NT2/D1 (cell line): ENCODE results near the gene GCNA.

Experiments
- SUZ12 ChIP-seq: IDR thresholded peaks from 2 replicates; pipeline ENCODE4 v1.6.1; 2011; ENCODE audit not compliant: insufficient read length, insufficient read depth; ENCODE audit errors: extremely low read depth
- YY1 ChIP-seq: IDR thresholded peaks from 2 replicates; pipeline ENCODE4 v1.6.1; 2011; ENCODE audit not compliant: insufficient read length, insufficient read depth
- ZNF274 ChIP-seq: IDR thresholded peaks from 2 replicates; pipeline ENCODE4 v1.6.1; 2011; ENCODE audit warnings: mild to moderate bottlenecking, low read depth, low read length

- no peak for TF ChIP-seq ZNF274
- no peak for TF ChIP-seq SUZ12
- no peak for TF ChIP-seq YY1
Measured at GRCh38 chrX:71634366-71634765, 56.1 kb downstream of the GCNA start.
